Skeletal muscle tissue (tissue), 4 donors: ENCODE data around the gene BCAM. TPM values are rescaled to one million over a fixed set of nuclear protein-coding genes. Genes with fewer than 3 reads are reported as not detected.
A peak's percentile ranks its signal among the peaks of the same experiment; 100 is the strongest.
"Not testable (repeated sequence)": the region's sequence is repeated elsewhere in the genome, so short reads cannot be mapped to it uniquely, and the experiment has no call there.

Experiments
- H3K27ac ChIP-seq: one replicate; pipeline ENCODE4 v1.7.0; 2013; ENCODE audit warnings: mild to moderate bottlenecking, low read depth, low read length, inconsistent platforms
- H3K27me3 ChIP-seq, 3 donors: one replicate each; pipeline ENCODE4 v1.7.0; 2013; ENCODE audit warnings: low read length in 3 of 3; ENCODE audit not compliant: control insufficient read depth in 3 of 3, insufficient read depth in 3 of 3
- H3K36me3 ChIP-seq, 3 donors: one replicate each; pipeline ENCODE4 v1.7.0; 2013; ENCODE audit warnings: low read length in 3 of 3; ENCODE audit not compliant: control insufficient read depth in 3 of 3, insufficient read depth in 3 of 3
- H3K4me1 ChIP-seq, 3 donors: one replicate each; pipeline ENCODE4 v1.7.0; 2013; ENCODE audit warnings: low read length in 3 of 3, mild to moderate bottlenecking in 3 of 3; ENCODE audit not compliant: control insufficient read depth in 3 of 3, insufficient read depth in 3 of 3
- H3K4me3 ChIP-seq, 3 donors: one replicate each; pipeline ENCODE4 v1.7.0; 2013; ENCODE audit warnings: low read length in 3 of 3
- H3K9ac ChIP-seq, 3 donors: one replicate each; pipeline ENCODE4 v1.7.0; 2013; ENCODE audit warnings: low read length in 3 of 3, mild to moderate bottlenecking in 3 of 3, moderate library complexity in 2 of 3, low read depth in 1 of 3
- H3K9me3 ChIP-seq, 3 donors: one replicate each; pipeline ENCODE4 v1.7.0; 2013; ENCODE audit warnings: low read length in 3 of 3; ENCODE audit not compliant: control insufficient read depth in 3 of 3
- total RNA-seq: library from RNA; depleted of rRNA; stranded (reverse); fragments of >200 nt; gene quantifications from one replicate; pipeline ENCODE4 v1.2.3, GENCODE V29; 2014
- donor health status: Osteomylitis.

The BCAM gene
- total RNA-seq, 1 donor from 2014 or later, result 89.8 TPM

- Histone ChIP-seq H3K9me3 (no peaks in the 10 kb centered on the region), H3K4me1 (peaks cover 26 to 34% (median 30%) of the 10 kb centered on the region in 3 donors), H3K36me3 (no peaks in the 10 kb centered on the region), H3K27me3 (no peaks in the 10 kb centered on the region), H3K9ac (peak overlapping the region; percentile 86 to 94 (median 88)), H3K27ac (peak overlapping the region; percentile 89), H3K4me3 (peak overlapping the region; percentile 71 to 85 (median 79))
Observed at GRCh38 chr19:44847144-44848035, 38.5 kb downstream of the BCAM start.

- H3K9ac ChIP-seq, result peak overlapping the region in 2 of 3 donors; percentile 86 to 94
- H3K4me1 ChIP-seq, result peaks cover 26 to 34% (median 30%) of the 10 kb centered on the region in 3 donors
- peak overlapping the region; percentile 71 to 85 (median 79) for H3K4me3 ChIP-seq
- H3K36me3 ChIP-seq, result no peaks in the 10 kb centered on the region
- no peaks in the 10 kb centered on the region for H3K9me3 ChIP-seq
- peak overlapping the region; percentile 89 for H3K27ac ChIP-seq
- H3K27me3 ChIP-seq, result no peaks in the 10 kb centered on the region
Observed at GRCh38 chr19:44848036-44848811, 39.3 kb downstream of the BCAM start.

GRCh38 chr19:44848812-44849447, 40.0 kb downstream of the BCAM start:
- Histone ChIP-seq H3K4me1 (peaks cover 26 to 34% (median 30%) of the 10 kb centered on the region in 3 donors), H3K27ac (peak overlapping the region; percentile 89), H3K4me3 (peak overlapping the region in 2 of 3 donors; percentile 71 to 85), H3K9me3 (no peaks in the 10 kb centered on the region), H3K9ac (peak overlapping the region in 2 of 3 donors; percentile 54 to 94), H3K36me3 (peaks cover 0 to 2% (median 0%) of the 10 kb centered on the region in 3 donors), H3K27me3 (no peaks in the 10 kb centered on the region)

GRCh38 chr19:44850641-44851109, 41.8 kb downstream of the BCAM start:
- Histone ChIP-seq H3K4me3 (no peak overlapping the region), H3K9me3 (no peaks in the 10 kb centered on the region), H3K27me3 (no peaks in the 10 kb centered on the region), H3K27ac (no peak overlapping the region), H3K4me1 (peaks cover 18 to 24% (median 23%) of the 10 kb centered on the region in 3 donors), H3K9ac (no peak overlapping the region), H3K36me3 (peaks cover 0 to 2% (median 0%) of the 10 kb centered on the region in 3 donors)

GRCh38 chr19:44851427-44851826, 42.5 kb downstream of the BCAM start:
- no peak overlapping the region for H3K27ac ChIP-seq
- no peak overlapping the region for H3K9ac ChIP-seq
- no peak overlapping the region for H3K4me3 ChIP-seq
- H3K27me3 ChIP-seq, result no peaks in the 10 kb centered on the region
- peaks cover 0 to 2% (median 0%) of the 10 kb centered on the region in 3 donors for H3K36me3 ChIP-seq
- H3K9me3 ChIP-seq, result no peaks in the 10 kb centered on the region
- H3K4me1 ChIP-seq, result peaks cover 23 to 26% (median 23%) of the 10 kb centered on the region in 3 donors

- Histone ChIP-seq H3K4me3 (no peak overlapping the region), H3K27me3 (no peaks in the 10 kb centered on the region), H3K9me3 (no peaks in the 10 kb centered on the region), H3K27ac (no peak overlapping the region), H3K9ac (no peak overlapping the region), H3K4me1 (peaks cover 3 to 14% (median 4%) of the 10 kb centered on the region in 3 donors), H3K36me3 (peaks cover 0 to 2% (median 0%) of the 10 kb centered on the region in 3 donors)
Observed at GRCh38 chr19:44855606-44856005, 46.7 kb downstream of the BCAM start.

- Histone ChIP-seq H3K4me3 (no peak overlapping the region), H3K27ac (peak overlapping the region; percentile 7), H3K9ac (no peak overlapping the region), H3K27me3 (no peaks in the 10 kb centered on the region), H3K36me3 (peaks cover 0 to 2% (median 0%) of the 10 kb centered on the region in 3 donors), H3K9me3 (no peaks in the 10 kb centered on the region), H3K4me1 (peaks cover 3 to 10% (median 4%) of the 10 kb centered on the region in 3 donors)
Observed at GRCh38 chr19:44856421-44857083, 47.6 kb downstream of the BCAM start.

GRCh38 chr19:44857837-44858236, 48.9 kb downstream of the BCAM start:
- peaks cover 0 to 2% (median 0%) of the 10 kb centered on the region in 3 donors for H3K36me3 ChIP-seq
- H3K27ac ChIP-seq, result no peak overlapping the region
- H3K27me3 ChIP-seq, result no peaks in the 10 kb centered on the region
- no peaks in the 10 kb centered on the region for H3K9me3 ChIP-seq
- no peak overlapping the region for H3K4me3 ChIP-seq
- H3K4me1 ChIP-seq, result peaks cover 3 to 10% (median 4%) of the 10 kb centered on the region in 3 donors
- H3K9ac ChIP-seq, result no peak overlapping the region

- H3K9me3 ChIP-seq, H3K4me1 ChIP-seq, H3K9ac ChIP-seq, H3K27ac ChIP-seq, H3K4me3 ChIP-seq, H3K27me3 ChIP-seq, H3K36me3 ChIP-seq: not testable (repeated sequence)
Observed at GRCh38 chr19:44861576-44861975, 52.7 kb downstream of the BCAM start.
